AG04450 (cell line): ENCODE results near the gene RTL5. TPM values are rescaled to one million over a fixed set of nuclear protein-coding genes. Genes with fewer than 3 reads are reported as not detected.

Experiments
- CTCF ChIA-PET: fragments of 300-600, 350-600 bp; formaldehyde crosslinking; extraction: SDS; loops from one replicate; lab custom pipeline; 2022; ENCODE audit warnings: antibody characterized with exemption, inconsistent platforms; lab: Charles Lee
- POLR2A ChIA-PET: fragments of 350-600 bp; formaldehyde crosslinking; extraction: SDS; loops from one replicate; lab custom pipeline; 2021; ENCODE audit warnings: antibody characterized with exemption, inconsistent platforms; lab: Yijun Ruan, JAX
- DNase-seq: peaks from one replicate; pipeline ENCODE4 v3.0.0-alpha.2; 2011; ENCODE audit warnings: low read depth, low spot score
- H3K27ac ChIP-seq: one replicate; pipeline ENCODE4 v1.5.1; 2012; ENCODE audit warnings: low read depth, low read length, control low read depth
- H3K27me3 ChIP-seq: one replicate; pipeline ENCODE4 v1.6.0; 2012; ENCODE audit warnings: low read length; ENCODE audit not compliant: control insufficient read depth, insufficient read depth
- H3K4me3 ChIP-seq: 2 replicates; pipeline ENCODE4 v1.5.1; 2011; ENCODE audit warnings: mild to moderate bottlenecking, low read depth, low read length, control low read depth
- H3K9me3 ChIP-seq: 2 replicates; pipeline ENCODE4 v1.5.1; 2012; ENCODE audit warnings: low read length; ENCODE audit not compliant: control insufficient read depth, insufficient read depth
- CTCF ChIP-seq: IDR thresholded peaks from 2 replicates; pipeline ENCODE4 v1.5.1; 2011; ENCODE audit warnings: low read depth, low read length, control low read depth, inconsistent platforms
- polyA plus RNA-seq: library from polyadenylated mRNA; depleted of rRNA; stranded (reverse); fragments of >200 nt; gene quantifications from 2 replicates; pipeline ENCODE4 v1.2.3, GENCODE V29; 2011

The RTL5 gene
- polyA plus RNA-seq, 1 experiment, result 1.7 TPM

- POLR2A ChIA-PET, result no interaction called here
- no peak for TF ChIP-seq CTCF
- no peak overlapping the region for H3K27ac ChIP-seq
- no peak for DNase-seq
- no peak overlapping the region for H3K4me3 ChIP-seq
- H3K27me3 ChIP-seq, result no peaks in the 10 kb centered on the region
- no peaks in the 10 kb centered on the region for H3K9me3 ChIP-seq
- CTCF ChIA-PET, result no interaction called here
These were observed 11.8 kb upstream of the RTL5 start for GRCh38 chrX:72143609-72143907.

DNA sequence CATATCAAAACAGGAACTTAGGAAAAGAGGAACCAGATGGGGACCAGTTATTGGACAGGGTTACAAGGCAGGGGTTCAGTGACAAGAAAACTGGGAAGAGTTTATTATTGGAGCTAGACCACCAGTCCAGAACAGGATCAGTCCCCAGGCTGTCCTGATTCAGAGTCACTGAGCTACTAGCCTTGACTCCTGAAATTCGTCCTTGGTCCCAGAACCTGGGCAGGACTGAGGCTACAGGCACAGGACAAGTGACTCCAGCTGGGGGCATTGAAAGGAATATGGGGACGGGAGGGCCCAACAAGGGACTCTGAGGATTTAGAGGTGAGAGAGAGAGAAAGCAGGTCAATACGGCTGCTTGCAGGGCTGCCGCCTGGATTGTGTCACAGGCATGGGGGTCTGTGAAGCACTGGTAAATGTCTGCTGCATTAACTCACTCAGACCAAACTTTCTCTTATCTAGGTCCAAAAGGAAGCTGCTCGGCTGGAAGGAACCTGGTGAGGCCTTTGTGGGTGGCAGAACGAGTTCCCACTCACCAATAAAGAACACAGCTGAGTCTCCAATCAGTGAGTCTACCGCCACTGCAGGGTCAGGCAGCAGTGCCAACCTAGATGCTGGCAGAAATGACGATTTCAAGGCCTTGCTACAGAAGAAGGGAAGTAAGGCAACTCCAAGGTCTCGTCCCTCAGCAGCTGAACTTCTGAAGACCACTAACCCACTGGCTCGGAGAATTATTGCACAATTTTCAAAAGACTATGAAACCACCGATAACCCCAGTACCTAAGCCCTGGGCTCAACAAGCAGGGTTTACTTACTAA, 11.3 kb upstream of the RTL5 start:
- no peak for DNase-seq
- ChIA-PET POLR2A (no interaction called here), CTCF (no interaction called here)
- H3K27ac ChIP-seq, result no peak overlapping the region
- H3K9me3 ChIP-seq, result no peaks in the 10 kb centered on the region
- no peaks in the 10 kb centered on the region for H3K27me3 ChIP-seq
- no peak for TF ChIP-seq CTCF
- H3K4me3 ChIP-seq, result no peak overlapping the region

DNA sequence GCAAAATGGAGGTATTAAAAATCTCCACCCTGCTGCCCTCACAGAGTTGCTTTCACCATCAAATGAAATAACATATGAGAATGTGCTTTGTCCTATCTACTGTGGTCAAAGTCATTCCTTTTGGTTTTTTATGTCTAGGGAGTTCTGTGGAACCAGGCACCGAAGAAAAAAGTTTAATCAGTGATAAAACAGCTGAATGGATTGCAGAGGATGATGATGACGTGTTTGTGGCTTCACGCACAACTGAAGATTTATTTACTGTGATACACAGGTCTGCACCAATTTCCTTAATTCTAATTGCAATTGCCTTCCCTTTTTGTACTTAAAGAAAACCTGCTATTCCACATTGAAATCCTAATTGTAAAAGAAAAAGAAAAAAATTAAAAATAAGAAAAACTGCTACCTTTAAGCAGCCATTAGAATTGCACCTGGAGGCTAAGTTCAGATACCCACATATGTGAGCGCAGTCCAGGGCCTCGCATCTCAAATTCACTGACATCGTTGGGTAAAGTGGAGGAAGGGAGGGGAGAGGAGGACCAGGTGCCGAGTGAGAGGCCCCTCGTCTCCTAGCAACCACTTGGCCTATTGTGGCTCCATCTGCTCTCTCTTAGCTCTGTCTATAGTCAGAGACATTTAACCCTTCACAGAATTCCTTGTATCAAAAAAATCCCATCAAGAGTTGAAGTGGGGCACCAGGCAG, 10.5 kb upstream of the RTL5 start:
- H3K9me3 ChIP-seq, result no peaks in the 10 kb centered on the region
- ChIA-PET POLR2A (no interaction called here), CTCF (interaction anchor here (1.3 kb wide), 1 partner anchor 15 kb away, joined by 5 read pairs; no protein-coding TSS in a partner anchor)
- H3K27me3 ChIP-seq, result no peaks in the 10 kb centered on the region
- DNase-seq, result no peak
- TF ChIP-seq CTCF, result no peak
- no peak overlapping the region for H3K27ac ChIP-seq
- no peak overlapping the region for H3K4me3 ChIP-seq

- Histone ChIP-seq H3K9me3 (no peaks in the 10 kb centered on the region), H3K27me3 (no peaks in the 10 kb centered on the region), H3K4me3 (no peak overlapping the region), H3K27ac (no peak overlapping the region)
- TF ChIP-seq CTCF, result no peak
- no peak for DNase-seq
- ChIA-PET CTCF (interaction anchor here (0.7 to 1.3 kb wide), 2 partner anchors 14 to 399 kb away, joined by 3 to 5 read pairs; no protein-coding TSS in a partner anchor), POLR2A (no interaction called here)
These were observed 9.8 kb upstream of the RTL5 start for GRCh38 chrX:72141372-72142004.

DNA sequence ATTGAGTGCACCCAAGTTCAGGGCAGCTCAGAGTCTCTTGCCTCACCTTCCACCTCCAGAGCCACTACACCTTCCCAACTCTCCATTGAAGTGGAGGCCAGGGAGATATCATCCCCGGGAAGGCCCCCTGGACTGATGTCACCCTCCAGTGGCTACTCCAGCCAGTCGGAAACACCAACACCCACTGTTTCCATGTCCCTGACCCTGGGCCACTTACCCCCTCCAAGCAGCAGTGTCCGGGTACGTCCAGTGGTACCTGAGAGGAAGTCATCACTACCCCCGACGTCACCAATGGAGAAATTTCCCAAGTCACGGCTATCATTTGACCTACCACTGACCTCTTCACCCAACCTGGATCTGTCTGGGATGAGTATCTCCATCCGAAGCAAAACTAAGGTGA, 7.8 kb upstream of the RTL5 start:
- no peak overlapping the region for H3K4me3 ChIP-seq
- H3K9me3 ChIP-seq, result no peaks in the 10 kb centered on the region
- H3K27ac ChIP-seq, result no peak overlapping the region
- ChIA-PET CTCF (no interaction called here), POLR2A (interaction anchor here (1.0 kb wide), 1 partner anchor 42 kb away, joined by 3 read pairs; the partner anchor contains the start of gene PIN4)
- no peak for DNase-seq
- TF ChIP-seq CTCF, result no peak
- H3K27me3 ChIP-seq, result no peaks in the 10 kb centered on the region
